ENCODE data around the gene AKAP11.
A peak's percentile ranks its signal among the peaks of the same experiment; 100 is the strongest.

The AKAP11 gene

GRCh38 chr13:42272804-42273175 is 838 bp downstream of the AKAP11 start:
- no peak for DNase-seq

- DNase-seq, result no peak
Observed at GRCh38 chr13:42274386-42275097, 2.6 kb downstream of the AKAP11 start.

- DNase-seq, result no peak
Observed at GRCh38 chr13:42275098-42275471, 3.1 kb downstream of the AKAP11 start.

GRCh38 chr13:42275506-42275905 is 3.6 kb downstream of the AKAP11 start:
- no peak for DNase-seq

- DNase-seq, result no peak
Observed at GRCh38 chr13:42276683-42277082, 4.7 kb downstream of the AKAP11 start.

GRCh38 chr13:42277618-42278276 is 5.8 kb downstream of the AKAP11 start:
- DNase-seq, result no peak

- peak; percentile 32 to 39 for DNase-seq
Observed at GRCh38 chr13:42279080-42279479, 7.1 kb downstream of the AKAP11 start.

- no peak for DNase-seq
Observed at GRCh38 chr13:42279986-42280385, 8.0 kb downstream of the AKAP11 start.

- no peak for DNase-seq
Observed at GRCh38 chr13:42280537-42280936, 8.6 kb downstream of the AKAP11 start.

- DNase-seq, result no peak
Observed at GRCh38 chr13:42283574-42283973, 11.6 kb downstream of the AKAP11 start.

GRCh38 chr13:42284068-42284467 is 12.1 kb downstream of the AKAP11 start:
- no peak for DNase-seq

- no peak for DNase-seq
Observed at GRCh38 chr13:42298392-42298791, 26.4 kb downstream of the AKAP11 start.

GRCh38 chr13:42305503-42305902 is 33.6 kb downstream of the AKAP11 start:
- no peak for DNase-seq

- DNase-seq, result no peak
Observed at GRCh38 chr13:42307461-42307860, 35.5 kb downstream of the AKAP11 start.

GRCh38 chr13:42312817-42313431 is 41.0 kb downstream of the AKAP11 start:
- DNase-seq, result no peak

GRCh38 chr13:42318570-42318969 is 46.6 kb downstream of the AKAP11 start:
- DNase-seq, result no peak

GRCh38 chr13:42320375-42320787 is 48.4 kb downstream of the AKAP11 start:
- DNase-seq, result no peak

GRCh38 chr13:42322806-42323205 is 50.9 kb downstream of the AKAP11 start:
- DNase-seq, result no peak

GRCh38 chr13:42324704-42325103 is 52.8 kb downstream of the AKAP11 start:
- DNase-seq, result no peak

- DNase-seq, result no peak
Observed at GRCh38 chr13:42327725-42328124, 55.8 kb downstream of the AKAP11 start.

GRCh38 chr13:42328672-42329071 is 56.7 kb downstream of the AKAP11 start:
- no peak for DNase-seq

GRCh38 chr13:42329239-42329638 is 57.3 kb downstream of the AKAP11 start:
- no peak for DNase-seq

- DNase-seq, result no peak
Observed at GRCh38 chr13:42331009-42331408, 59.1 kb downstream of the AKAP11 start.

GRCh38 chr13:42333613-42334328 is 61.8 kb downstream of the AKAP11 start:
- DNase-seq, result no peak
